ENCODE measurements around the gene HPS1.

Gene HPS1

DNA sequence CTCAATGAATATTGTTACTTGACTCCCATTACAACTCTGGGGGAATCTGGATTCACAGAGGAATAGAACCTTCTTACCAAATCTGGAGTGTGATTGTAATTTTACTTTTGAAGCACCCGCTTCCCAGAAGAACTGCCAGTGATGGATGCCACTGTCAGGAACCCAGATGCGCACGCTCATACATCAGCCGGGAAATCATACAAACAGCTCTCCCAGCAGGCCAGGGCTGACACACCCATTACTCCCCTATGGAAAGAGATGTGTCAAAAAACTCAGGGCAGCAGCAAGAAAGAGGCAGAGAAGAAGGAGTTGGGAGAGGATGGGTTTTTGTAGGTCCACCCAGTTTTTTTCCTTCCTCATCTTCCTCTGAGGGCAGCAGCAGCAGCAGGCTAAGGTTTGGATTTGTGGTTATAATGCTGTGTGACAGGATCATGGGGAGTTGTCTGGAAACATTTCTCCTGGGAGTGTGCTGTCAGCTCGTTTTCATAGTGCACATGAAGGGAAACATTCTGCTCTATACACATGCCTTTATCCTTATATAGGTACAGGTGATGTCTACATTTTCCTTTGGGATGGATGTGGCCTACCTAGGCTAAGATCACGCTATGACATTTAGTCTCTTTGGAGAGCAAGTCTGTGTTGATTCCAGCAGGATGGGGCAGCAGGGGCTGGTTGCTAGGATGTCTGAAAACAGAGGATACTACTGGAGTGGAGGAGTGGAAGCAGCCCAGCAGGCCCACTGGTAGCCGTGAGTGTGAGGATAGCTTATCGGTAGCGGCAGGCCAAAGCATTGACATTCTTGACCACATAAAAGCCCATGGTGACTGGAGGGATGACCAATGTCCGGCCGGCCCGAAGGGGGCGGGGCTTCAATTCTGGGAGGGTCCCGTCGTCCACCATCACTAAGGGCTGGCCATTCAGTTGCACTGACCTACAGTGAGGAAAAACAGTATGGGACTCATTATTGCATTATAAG, 12.4 kb upstream of the HPS1 start:
- peaks cover 18 to 31% of the 10 kb centered on the region in 2 donors for H3K27me3 Mint-ChIP-seq
- ATAC-seq (replicated peaks) (no peak), DNase-seq (no peak)
- no peaks in the 10 kb centered on the region for H3K9me3 Mint-ChIP-seq
- H3K4me1 Mint-ChIP-seq (ENCODE audit: low read depth in 2 of 2), result no peaks in the 10 kb centered on the region
- no peaks in the 10 kb centered on the region for H3K36me3 Mint-ChIP-seq (ENCODE audit: insufficient read depth)
- H3K27ac Mint-ChIP-seq, result peak overlapping the region in 1 of 2 donors; percentile 5
- H3K4me3 Mint-ChIP-seq, result no peak overlapping the region

DNA sequence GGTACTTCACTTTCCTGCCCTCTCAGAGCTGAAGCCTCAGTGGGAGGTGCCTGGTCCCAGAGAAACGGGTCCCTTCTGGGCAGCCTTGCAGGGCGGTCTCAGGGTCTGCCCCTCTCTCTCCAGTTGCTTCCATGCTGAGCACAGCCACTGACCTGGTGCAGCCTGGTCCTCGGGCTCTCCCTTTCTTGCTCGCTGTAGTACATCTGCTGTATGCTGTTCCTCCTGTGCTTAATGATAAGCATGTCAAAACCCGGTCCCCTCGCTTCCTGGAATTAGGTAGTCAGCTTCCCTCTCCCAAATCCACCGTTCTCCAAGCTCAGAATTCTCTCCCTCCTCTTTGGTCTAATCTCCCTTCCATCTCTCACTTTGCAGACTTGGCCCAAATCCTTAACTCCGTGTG, 11.0 kb upstream of the HPS1 start:
- Mint-ChIP-seq H3K4me1 (ENCODE audit: low read depth in 2 of 2) (no peaks in the 10 kb centered on the region), H3K36me3 (ENCODE audit: insufficient read depth) (no peaks in the 10 kb centered on the region), H3K27me3 (peaks cover 24 to 31% of the 10 kb centered on the region in 2 donors), H3K27ac (no peak overlapping the region), H3K4me3 (no peak overlapping the region), H3K9me3 (no peaks in the 10 kb centered on the region)
- no peak for ATAC-seq (replicated peaks)
- DNase-seq, result no peak

DNA sequence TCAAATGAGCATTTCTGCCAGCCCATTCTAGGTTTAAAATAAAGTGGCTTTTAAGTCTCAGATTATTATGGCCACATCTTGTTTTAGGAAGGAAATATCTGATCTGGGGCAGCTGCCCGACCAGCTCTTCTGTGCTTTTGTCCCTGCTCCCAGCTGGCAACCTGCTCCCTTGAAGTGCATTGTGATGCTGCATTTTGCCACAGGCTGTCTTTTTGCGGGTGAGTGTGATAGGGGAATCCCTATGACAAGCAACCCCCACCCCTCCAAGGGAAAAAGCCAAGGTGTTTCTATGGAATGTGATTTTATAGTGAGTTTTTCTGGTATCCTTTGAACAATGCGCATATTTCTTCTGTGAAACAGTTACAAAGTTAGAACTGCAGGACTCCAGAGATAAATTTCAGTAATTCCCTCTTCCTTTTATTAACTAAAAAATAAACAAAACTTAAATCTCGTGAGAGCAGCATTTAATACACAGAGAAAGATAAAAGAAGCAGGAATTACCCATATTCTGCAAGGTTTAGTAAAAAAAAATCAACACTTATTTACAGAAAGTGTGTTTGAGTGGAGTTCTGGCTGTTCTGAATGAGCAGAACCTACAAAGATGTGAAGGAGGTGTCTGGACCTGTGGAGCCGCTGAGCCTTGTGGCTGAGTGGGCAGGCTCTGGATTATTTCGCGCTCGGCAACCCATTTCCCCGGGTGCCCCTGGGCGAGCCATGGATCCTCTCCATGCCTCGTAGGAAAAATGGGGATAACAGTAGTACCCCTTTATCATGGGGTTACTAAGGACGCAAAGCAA, 10.1 kb upstream of the HPS1 start:
- Mint-ChIP-seq H3K4me3 (no peak overlapping the region), H3K4me1 (ENCODE audit: low read depth in 2 of 2) (no peaks in the 10 kb centered on the region), H3K36me3 (ENCODE audit: insufficient read depth) (no peaks in the 10 kb centered on the region), H3K27ac (no peak overlapping the region), H3K27me3 (peaks cover 33 to 34% of the 10 kb centered on the region in 2 donors), H3K9me3 (no peaks in the 10 kb centered on the region)
- ATAC-seq (replicated peaks) (no peak), DNase-seq (no peak)

DNA sequence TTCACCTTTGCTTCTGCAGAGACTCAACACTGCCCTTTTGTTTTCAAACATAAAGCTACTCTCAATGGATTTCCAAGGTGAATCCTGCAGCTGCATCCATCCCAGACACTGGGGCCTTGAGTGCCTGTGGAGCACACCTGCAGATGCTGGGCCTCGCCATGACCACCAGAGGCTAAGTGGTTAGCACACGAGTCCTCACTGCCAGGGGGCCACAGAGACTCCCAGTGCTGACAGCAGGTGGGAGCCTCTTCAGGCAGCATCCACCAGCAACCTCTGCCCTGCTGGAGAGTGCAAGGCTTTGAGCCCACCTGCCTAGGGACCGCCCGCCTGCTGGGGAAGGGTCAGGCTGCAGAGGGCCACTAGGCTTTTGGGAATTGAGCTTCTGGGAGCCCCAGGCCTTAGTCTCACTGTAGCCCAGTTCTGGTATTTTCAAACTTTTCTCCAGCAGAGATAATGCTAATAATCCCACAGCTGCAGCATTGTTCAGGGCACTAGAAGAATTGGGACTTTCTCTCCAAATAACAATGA, 9.4 kb upstream of the HPS1 start:
- no peak for ATAC-seq (replicated peaks)
- Mint-ChIP-seq H3K4me1 (ENCODE audit: low read depth in 2 of 2) (no peaks in the 10 kb centered on the region), H3K36me3 (ENCODE audit: insufficient read depth) (no peaks in the 10 kb centered on the region), H3K4me3 (no peak overlapping the region), H3K9me3 (no peaks in the 10 kb centered on the region), H3K27ac (no peak overlapping the region), H3K27me3 (peaks cover 35 to 36% of the 10 kb centered on the region in 2 donors)
- no peak for DNase-seq

DNA sequence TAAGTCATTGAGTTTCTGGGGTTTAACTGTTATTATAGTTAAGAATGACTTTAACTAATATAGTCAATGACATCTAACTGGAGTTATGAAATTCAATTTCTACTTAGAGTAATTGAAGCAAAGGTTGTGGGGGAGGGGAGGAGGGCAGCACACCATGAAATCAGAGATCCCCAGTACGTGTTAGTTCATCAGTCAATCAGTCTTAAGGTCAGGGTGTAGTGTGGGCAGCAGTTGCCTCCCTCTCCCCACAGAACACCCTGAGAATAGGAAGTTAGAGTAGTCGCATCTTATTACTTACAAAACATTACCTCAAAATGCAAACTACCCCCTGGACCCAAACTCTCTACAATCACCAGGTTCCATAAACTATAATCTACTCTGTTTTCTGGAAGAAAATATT, 7.0 kb upstream of the HPS1 start:
- Mint-ChIP-seq H3K36me3 (ENCODE audit: insufficient read depth) (no peaks in the 10 kb centered on the region), H3K9me3 (no peaks in the 10 kb centered on the region), H3K27me3 (peaks cover 35 to 42% of the 10 kb centered on the region in 2 donors), H3K4me3 (no peak overlapping the region), H3K4me1 (ENCODE audit: low read depth in 2 of 2) (no peaks in the 10 kb centered on the region), H3K27ac (no peak overlapping the region)
- ATAC-seq (replicated peaks) (no peak), DNase-seq (no peak)

DNA sequence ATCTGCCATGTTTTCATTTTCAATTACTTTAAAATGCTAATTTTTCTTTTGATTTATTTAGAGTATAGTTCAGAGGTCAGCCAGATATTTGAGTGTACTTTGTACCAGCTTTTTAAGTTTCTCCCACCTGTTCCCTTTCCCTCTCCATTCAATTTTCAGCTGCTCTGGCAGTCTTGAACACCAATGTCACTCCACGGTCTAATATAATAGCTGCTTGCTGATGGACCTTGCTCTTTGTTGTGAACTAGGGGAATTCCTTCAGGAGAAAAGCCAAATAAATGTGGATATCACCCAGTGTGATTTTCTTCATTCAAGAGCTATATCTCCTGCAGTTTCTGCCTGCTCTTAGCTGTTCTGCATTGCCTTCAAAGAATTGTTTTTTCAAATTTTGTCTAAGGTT, 3.9 kb upstream of the HPS1 start:
- H3K4me1 Mint-ChIP-seq (ENCODE audit: low read depth in 2 of 2), result peaks cover 5 to 11% of the 10 kb centered on the region in 2 donors

DNA sequence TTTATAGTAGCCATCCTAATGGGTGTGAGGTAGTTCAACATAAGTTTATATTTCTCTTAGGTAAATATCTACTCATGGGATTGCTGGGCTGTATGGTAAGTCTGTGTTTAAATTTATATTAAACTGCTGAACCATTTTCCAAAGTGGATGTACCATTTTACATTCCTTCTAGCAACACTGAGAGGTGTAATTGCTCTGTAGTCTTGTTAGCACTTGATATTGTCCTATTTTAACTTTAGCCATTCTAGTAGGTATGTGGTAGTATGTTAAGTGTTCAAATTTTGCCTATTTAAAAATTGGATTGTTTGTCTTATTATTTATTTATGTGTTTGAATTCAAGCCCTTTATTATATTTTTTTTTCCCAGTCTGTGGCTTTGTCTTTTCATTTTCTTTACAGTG, 2.6 kb upstream of the HPS1 start:
- H3K27ac Mint-ChIP-seq, result no peak overlapping the region
- H3K9me3 Mint-ChIP-seq, result no peaks in the 10 kb centered on the region
- no peak for ATAC-seq (replicated peaks)
- H3K36me3 Mint-ChIP-seq (ENCODE audit: insufficient read depth), result peaks cover 19% of the 10 kb centered on the region
- DNase-seq, result no peak
- peaks cover 19 to 25% of the 10 kb centered on the region in 2 donors for H3K4me1 Mint-ChIP-seq (ENCODE audit: low read depth in 2 of 2)
- H3K4me3 Mint-ChIP-seq, result no peak overlapping the region
- peaks cover 17 to 25% of the 10 kb centered on the region in 2 donors for H3K27me3 Mint-ChIP-seq

More for the DNA sequence above, 3.9 kb upstream of the HPS1 start:
- peaks cover 15% of the 10 kb centered on the region for H3K36me3 Mint-ChIP-seq (ENCODE audit: insufficient read depth)
- no peaks in the 10 kb centered on the region for H3K9me3 Mint-ChIP-seq
- no peak overlapping the region for H3K4me3 Mint-ChIP-seq
- DNase-seq (no peak), ATAC-seq (replicated peaks) (no peak)
- no peak overlapping the region for H3K27ac Mint-ChIP-seq
- H3K27me3 Mint-ChIP-seq, result peaks cover 17 to 25% of the 10 kb centered on the region in 2 donors

DNA sequence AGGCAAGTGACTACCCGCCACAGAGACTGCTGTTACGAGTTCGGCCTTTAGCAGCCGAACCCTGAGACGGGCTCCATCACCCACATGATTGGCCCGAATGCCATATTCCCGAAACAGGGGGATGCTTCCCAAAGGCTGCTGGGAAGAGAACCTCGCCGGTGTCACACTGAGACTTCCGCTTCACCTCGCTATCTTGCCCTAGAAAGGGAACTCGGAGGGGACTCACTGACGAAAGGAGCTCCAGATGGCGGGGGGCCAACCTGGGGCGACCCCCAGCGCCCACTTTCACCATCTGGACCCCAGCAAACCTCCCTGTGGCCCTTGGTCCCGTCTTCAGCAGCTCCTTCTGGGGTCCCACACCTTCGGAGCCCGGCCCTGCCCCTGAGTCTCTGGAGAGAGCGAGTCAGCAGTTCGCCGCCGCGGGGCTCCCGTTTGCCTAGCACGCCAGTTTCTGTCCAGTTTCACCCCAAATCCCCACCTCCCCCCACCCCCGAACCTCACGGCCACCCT, 529 bp downstream of the HPS1 start:
- Mint-ChIP-seq H3K4me3 (peak overlapping the region; percentile 94 to 96), H3K9me3 (no peaks in the 10 kb centered on the region), H3K27ac (peak overlapping the region; percentile 95 to 97), H3K36me3 (ENCODE audit: insufficient read depth) (peaks cover 44% of the 10 kb centered on the region), H3K27me3 (peaks cover 0 to 6% of the 10 kb centered on the region in 2 donors), H3K4me1 (ENCODE audit: low read depth in 2 of 2) (peaks cover 45% of the 10 kb centered on the region in 2 donors)
- DNase-seq, result peak in 2 of 3 experiments; percentile 11 to 33
- ATAC-seq (replicated peaks), result peak; percentile 25

DNA sequence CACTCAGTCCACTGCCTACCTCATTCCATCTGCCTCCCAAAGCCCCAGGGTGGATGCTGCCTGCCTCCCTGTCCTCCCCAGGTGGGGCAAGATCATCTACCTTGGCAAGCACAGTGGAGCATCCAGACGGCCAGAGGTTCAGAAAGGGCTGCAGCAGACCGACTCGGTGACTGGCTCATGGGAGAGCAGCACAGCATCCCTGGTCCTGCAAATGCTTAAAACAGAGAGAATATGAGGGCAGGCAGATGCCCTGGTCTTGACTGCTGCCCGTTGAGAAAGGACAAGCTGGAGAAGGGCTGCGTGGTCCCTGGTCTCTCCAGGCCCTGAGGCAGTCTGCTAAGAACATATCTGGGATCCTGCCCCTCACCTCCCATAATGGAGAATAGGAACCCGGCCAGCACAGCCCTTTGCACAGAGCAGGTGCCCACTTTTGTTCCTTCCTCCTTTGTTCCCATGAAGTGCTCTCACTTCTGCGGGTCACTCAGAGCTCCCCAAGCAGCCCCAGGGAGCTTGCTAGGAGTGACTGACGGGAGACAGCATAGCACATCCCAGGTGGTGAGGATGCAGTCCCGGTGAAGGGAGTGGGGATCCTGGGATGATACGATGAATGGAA, 1.4 kb downstream of the HPS1 start:
- DNase-seq, result no peak
- H3K27me3 Mint-ChIP-seq, result peaks cover 0 to under 1% of the 10 kb centered on the region in 2 donors
- ATAC-seq (replicated peaks), result no peak
- H3K36me3 Mint-ChIP-seq (ENCODE audit: insufficient read depth), result peaks cover 50% of the 10 kb centered on the region
- peak overlapping the region; percentile 95 to 97 for H3K27ac Mint-ChIP-seq
- peaks cover 46 to 48% of the 10 kb centered on the region in 2 donors for H3K4me1 Mint-ChIP-seq (ENCODE audit: low read depth in 2 of 2)
- H3K9me3 Mint-ChIP-seq, result no peaks in the 10 kb centered on the region
- peak overlapping the region; percentile 94 to 96 for H3K4me3 Mint-ChIP-seq

DNA sequence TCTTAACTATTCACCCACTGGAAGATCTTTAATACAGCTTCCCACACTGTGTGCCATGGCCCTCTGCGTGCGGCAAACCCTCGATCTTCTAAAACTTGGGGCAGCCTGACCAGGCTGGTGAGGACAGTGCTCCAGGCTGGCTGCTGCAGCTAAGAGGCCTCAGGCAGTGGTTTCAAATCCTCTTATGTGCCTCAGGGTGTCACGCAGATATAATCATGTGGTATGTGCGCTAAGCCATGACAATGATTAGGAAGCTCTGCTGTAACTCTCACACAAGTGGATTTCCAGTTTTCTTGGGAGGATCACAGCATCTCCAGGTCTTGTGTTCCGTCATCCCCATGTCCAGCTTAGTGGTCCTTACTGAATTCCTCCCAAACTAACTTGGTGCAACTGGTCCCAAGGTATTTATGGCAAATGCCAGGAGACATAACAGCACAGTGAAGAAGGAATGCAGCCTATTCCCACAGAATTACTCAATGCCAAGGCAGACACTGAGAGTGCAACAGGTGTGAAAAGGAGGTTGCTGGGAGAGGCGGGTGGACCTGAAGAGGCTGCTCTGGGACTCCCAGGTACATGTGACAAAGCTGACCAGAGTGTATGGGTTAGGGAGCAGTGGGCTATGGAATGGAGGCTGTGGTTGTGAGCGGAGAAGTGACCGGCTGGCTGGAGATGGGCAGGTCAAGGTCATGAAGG, 2.3 kb downstream of the HPS1 start:
- ATAC-seq (replicated peaks) (no peak), DNase-seq (no peak)
- Mint-ChIP-seq H3K27ac (peak overlapping the region; percentile 77 to 97), H3K4me1 (ENCODE audit: low read depth in 2 of 2) (peaks cover 48 to 52% of the 10 kb centered on the region in 2 donors), H3K9me3 (no peaks in the 10 kb centered on the region), H3K36me3 (ENCODE audit: insufficient read depth) (peaks cover 57% of the 10 kb centered on the region), H3K4me3 (peak overlapping the region; percentile 94 to 96), H3K27me3 (no peaks in the 10 kb centered on the region)

DNA sequence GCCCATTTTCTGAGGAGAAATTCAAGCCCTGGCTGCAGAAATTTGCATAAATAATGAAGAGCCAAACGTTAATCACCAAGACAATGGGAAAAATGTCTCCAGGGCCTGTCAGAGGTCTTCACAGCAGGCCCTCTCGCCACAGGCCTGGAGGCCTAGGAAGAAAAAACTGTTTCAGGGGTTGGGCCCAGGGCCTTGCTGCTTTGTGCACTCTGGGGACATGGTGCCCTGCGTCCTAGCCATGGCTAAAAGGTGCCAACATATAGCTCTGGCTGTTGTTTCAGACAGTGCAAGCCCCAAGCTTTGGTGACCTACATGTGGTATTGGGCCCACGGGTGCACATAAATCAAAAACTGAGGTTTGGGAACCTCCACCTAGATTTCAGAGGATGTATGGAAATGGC, 8.0 kb downstream of the HPS1 start:
- Mint-ChIP-seq H3K27me3 (no peaks in the 10 kb centered on the region), H3K4me1 (ENCODE audit: low read depth in 2 of 2) (peaks cover 27 to 40% of the 10 kb centered on the region in 2 donors), H3K27ac (no peak overlapping the region), H3K9me3 (no peaks in the 10 kb centered on the region), H3K36me3 (ENCODE audit: insufficient read depth) (peaks cover 59% of the 10 kb centered on the region), H3K4me3 (no peak overlapping the region)
- DNase-seq (no peak), ATAC-seq (replicated peaks) (no peak)

DNA sequence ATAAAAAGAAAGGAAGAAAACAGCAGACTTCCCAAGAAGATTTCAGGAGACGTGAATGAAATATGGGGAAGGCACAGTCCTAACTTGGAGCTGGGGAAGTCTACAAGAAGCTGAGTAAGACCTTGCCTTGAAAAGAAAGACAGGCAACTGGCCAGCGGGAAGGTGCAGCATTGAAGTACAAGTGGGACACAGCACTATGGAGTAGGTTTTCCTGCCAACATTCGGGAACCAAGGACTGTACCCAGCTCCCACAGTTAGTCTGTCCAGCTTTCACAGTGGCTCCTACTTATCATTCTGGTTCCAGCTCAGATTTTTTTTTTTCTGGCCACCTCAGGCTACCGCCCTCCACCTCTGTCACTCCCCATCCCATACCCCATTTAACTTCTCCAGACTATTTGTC, 10.0 kb downstream of the HPS1 start:
- H3K4me3 Mint-ChIP-seq, result no peak overlapping the region
- ATAC-seq (replicated peaks), result no peak
- no peaks in the 10 kb centered on the region for H3K9me3 Mint-ChIP-seq
- H3K4me1 Mint-ChIP-seq (ENCODE audit: low read depth in 2 of 2), result peaks cover 13 to 24% of the 10 kb centered on the region in 2 donors
- no peak overlapping the region for H3K27ac Mint-ChIP-seq
- no peaks in the 10 kb centered on the region for H3K27me3 Mint-ChIP-seq
- no peak for DNase-seq
- H3K36me3 Mint-ChIP-seq (ENCODE audit: insufficient read depth), result peaks cover 56% of the 10 kb centered on the region

Data from effector memory CD8-positive, alpha-beta T cell (primary cell).